ENCODE data around the gene OLFM2.

DNA sequence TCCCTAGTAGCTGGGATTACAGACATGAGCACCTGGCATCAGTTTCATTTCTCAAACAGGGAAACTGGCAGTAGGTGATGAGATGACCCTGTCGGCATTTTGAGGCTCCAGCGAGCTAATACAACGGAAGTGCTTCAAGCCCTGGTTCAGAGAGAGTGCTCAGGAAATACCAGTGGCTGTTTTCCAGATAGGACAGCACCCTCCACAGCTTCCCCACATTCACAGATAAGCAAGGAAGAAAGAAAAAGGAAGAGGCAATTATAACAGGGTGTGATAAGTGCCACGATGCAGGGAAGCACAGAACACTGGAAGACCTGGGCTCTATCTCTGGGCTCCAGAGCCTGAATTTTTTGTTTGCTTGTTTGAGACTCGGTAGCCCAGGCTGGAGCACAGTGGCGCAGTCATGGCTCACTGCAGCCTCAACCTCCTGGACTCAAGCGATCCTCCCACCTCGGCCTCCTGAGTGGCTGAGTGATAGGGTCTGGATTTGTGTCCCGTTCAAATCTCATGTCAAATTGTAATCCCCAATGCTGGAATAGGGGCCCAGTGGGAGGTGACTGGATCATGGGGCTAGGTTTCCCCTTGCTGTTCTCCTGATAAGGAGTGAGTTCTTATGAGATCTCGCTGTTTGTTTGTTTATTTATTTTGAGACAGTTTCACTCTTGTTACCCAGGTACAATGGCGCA, 57.7 kb downstream of the OLFM2 start:
- TF ChIP-seq, protein P1, sequence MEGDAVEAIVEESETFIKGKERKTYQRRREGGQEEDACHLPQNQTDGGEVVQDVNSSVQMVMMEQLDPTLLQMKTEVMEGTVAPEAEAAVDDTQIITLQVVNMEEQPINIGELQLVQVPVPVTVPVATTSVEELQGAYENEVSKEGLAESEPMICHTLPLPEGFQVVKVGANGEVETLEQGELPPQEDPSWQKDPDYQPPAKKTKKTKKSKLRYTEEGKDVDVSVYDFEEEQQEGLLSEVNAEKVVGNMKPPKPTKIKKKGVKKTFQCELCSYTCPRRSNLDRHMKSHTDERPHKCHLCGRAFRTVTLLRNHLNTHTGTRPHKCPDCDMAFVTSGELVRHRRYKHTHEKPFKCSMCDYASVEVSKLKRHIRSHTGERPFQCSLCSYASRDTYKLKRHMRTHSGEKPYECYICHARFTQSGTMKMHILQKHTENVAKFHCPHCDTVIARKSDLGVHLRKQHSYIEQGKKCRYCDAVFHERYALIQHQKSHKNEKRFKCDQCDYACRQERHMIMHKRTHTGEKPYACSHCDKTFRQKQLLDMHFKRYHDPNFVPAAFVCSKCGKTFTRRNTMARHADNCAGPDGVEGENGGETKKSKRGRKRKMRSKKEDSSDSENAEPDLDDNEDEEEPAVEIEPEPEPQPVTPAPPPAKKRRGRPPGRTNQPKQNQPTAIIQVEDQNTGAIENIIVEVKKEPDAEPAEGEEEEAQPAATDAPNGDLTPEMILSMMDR (IDR thresholded peaks at IDR 0.05; ENCODE audit: low read depth, low read length, missing input control): no peak
- no peak for TF ChIP-seq YY1 (IDR thresholded peaks at IDR 0.05)
- no peak for TF ChIP-seq MAX (IDR thresholded peaks at IDR 0.05)
- TF ChIP-seq, protein P2, sequence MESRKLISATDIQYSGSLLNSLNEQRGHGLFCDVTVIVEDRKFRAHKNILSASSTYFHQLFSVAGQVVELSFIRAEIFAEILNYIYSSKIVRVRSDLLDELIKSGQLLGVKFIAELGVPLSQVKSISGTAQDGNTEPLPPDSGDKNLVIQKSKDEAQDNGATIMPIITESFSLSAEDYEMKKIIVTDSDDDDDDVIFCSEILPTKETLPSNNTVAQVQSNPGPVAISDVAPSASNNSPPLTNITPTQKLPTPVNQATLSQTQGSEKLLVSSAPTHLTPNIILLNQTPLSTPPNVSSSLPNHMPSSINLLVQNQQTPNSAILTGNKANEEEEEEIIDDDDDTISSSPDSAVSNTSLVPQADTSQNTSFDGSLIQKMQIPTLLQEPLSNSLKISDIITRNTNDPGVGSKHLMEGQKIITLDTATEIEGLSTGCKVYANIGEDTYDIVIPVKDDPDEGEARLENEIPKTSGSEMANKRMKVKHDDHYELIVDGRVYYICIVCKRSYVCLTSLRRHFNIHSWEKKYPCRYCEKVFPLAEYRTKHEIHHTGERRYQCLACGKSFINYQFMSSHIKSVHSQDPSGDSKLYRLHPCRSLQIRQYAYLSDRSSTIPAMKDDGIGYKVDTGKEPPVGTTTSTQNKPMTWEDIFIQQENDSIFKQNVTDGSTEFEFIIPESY (IDR thresholded peaks at IDR 0.05): no peak
- TF ChIP-seq, protein P3, sequence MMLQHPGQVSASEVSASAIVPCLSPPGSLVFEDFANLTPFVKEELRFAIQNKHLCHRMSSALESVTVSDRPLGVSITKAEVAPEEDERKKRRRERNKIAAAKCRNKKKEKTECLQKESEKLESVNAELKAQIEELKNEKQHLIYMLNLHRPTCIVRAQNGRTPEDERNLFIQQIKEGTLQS (IDR thresholded peaks at IDR 0.05): no peak
- TF ChIP-seq TAF1 (conservative IDR thresholded peaks at IDR 0.05): no peak
- TF ChIP-seq SP1 (IDR thresholded peaks at IDR 0.05): no peak
- no peak for TF ChIP-seq REST (IDR thresholded peaks at IDR 0.05)
